ENCODE data around the gene PCID2.
"Not testable (repeated sequence)": the region's sequence is repeated elsewhere in the genome, so short reads cannot be mapped to it uniquely, and the experiment has no call there.

DNA sequence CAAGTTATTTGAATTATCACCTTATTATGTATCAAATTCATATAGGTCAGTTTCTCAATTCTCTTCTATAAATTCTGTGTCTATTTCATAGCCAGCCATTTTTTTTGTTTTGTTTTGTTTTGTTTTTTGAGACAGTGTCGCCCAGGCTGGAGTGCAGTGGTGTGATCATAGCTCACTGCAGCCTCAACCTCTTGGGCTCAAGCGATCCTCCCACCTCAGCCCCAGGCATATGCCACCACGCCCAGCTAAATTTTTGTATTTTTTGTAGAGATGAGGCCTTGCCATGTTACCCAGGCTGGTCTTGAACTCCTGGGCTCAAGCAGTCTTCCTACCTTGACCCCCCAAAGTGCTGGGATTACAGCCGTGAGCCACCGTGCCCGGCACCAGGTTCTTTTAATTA lies 49.4 kb upstream of the PCID2 start:
- TF ChIP-seq EZH2 (optimal IDR thresholded peaks at IDR 0.05; ENCODE audit: low read depth, low read length); EZH2phosphoT487 (IDR thresholded peaks at IDR 0.05; ENCODE audit: low read length): not testable (repeated sequence)
- TF ChIP-seq, protein P1, sequence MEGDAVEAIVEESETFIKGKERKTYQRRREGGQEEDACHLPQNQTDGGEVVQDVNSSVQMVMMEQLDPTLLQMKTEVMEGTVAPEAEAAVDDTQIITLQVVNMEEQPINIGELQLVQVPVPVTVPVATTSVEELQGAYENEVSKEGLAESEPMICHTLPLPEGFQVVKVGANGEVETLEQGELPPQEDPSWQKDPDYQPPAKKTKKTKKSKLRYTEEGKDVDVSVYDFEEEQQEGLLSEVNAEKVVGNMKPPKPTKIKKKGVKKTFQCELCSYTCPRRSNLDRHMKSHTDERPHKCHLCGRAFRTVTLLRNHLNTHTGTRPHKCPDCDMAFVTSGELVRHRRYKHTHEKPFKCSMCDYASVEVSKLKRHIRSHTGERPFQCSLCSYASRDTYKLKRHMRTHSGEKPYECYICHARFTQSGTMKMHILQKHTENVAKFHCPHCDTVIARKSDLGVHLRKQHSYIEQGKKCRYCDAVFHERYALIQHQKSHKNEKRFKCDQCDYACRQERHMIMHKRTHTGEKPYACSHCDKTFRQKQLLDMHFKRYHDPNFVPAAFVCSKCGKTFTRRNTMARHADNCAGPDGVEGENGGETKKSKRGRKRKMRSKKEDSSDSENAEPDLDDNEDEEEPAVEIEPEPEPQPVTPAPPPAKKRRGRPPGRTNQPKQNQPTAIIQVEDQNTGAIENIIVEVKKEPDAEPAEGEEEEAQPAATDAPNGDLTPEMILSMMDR (IDR thresholded peaks at IDR 0.05; ENCODE audit: low read length) = not testable (repeated sequence)

Measured in MM.1S (cell line).